Skeletal muscle tissue (tissue), 4 donors: ENCODE data around the gene NPIPA8. TPM values are rescaled to one million over a fixed set of nuclear protein-coding genes. Genes with fewer than 3 reads are reported as not detected.
"Not testable (repeated sequence)": the region's sequence is repeated elsewhere in the genome, so short reads cannot be mapped to it uniquely, and the experiment has no call there.

ENCODE experiments used
- H3K27ac ChIP-seq: one replicate; pipeline ENCODE4 v1.7.0; 2013; ENCODE audit warnings: mild to moderate bottlenecking, low read depth, low read length, inconsistent platforms
- H3K27me3 ChIP-seq, 3 donors: one replicate each; pipeline ENCODE4 v1.7.0; 2013; ENCODE audit warnings: low read length in 3 of 3; ENCODE audit not compliant: control insufficient read depth in 3 of 3, insufficient read depth in 3 of 3
- H3K36me3 ChIP-seq, 3 donors: one replicate each; pipeline ENCODE4 v1.7.0; 2013; ENCODE audit warnings: low read length in 3 of 3; ENCODE audit not compliant: control insufficient read depth in 3 of 3, insufficient read depth in 3 of 3
- H3K4me1 ChIP-seq, 3 donors: one replicate each; pipeline ENCODE4 v1.7.0; 2013; ENCODE audit warnings: low read length in 3 of 3, mild to moderate bottlenecking in 3 of 3; ENCODE audit not compliant: control insufficient read depth in 3 of 3, insufficient read depth in 3 of 3
- H3K4me3 ChIP-seq, 3 donors: one replicate each; pipeline ENCODE4 v1.7.0; 2013; ENCODE audit warnings: low read length in 3 of 3
- H3K9ac ChIP-seq, 3 donors: one replicate each; pipeline ENCODE4 v1.7.0; 2013; ENCODE audit warnings: low read length in 3 of 3, mild to moderate bottlenecking in 3 of 3, moderate library complexity in 2 of 3, low read depth in 1 of 3
- H3K9me3 ChIP-seq, 3 donors: one replicate each; pipeline ENCODE4 v1.7.0; 2013; ENCODE audit warnings: low read length in 3 of 3; ENCODE audit not compliant: control insufficient read depth in 3 of 3
- total RNA-seq: library from RNA; depleted of rRNA; stranded (reverse); fragments of >200 nt; gene quantifications from one replicate; pipeline ENCODE4 v1.2.3, GENCODE V29; 2014
- donor health status: Osteomylitis.

NPIPA8 gene
- 1.0 TPM for total RNA-seq

- not testable (repeated sequence) for H3K27me3 ChIP-seq, H3K36me3 ChIP-seq, H3K27ac ChIP-seq, H3K4me1 ChIP-seq, H3K4me3 ChIP-seq, H3K9me3 ChIP-seq, H3K9ac ChIP-seq
These were observed at the start of gene NPIPA8 for GRCh38 chr16:18336636-18337035. TSS of gene NPIPA8 (minus strand) at chr16:18336736. CDS start at chr16:18332662, 4,074 bp downstream.

- not testable (repeated sequence) for H3K27me3 ChIP-seq, H3K27ac ChIP-seq, H3K9ac ChIP-seq, H3K36me3 ChIP-seq, H3K9me3 ChIP-seq, H3K4me3 ChIP-seq, H3K4me1 ChIP-seq
These were observed 48.7 kb upstream of the NPIPA8 start for GRCh38 chr16:18385285-18385684.

- H3K27ac ChIP-seq, H3K4me3 ChIP-seq, H3K9me3 ChIP-seq: not testable (repeated sequence)
These were observed 48.3 kb upstream of the NPIPA8 start for GRCh38 chr16:18384869-18385268.

GRCh38 chr16:18384098-18384636 is 47.6 kb upstream of the NPIPA8 start:
- H3K9ac ChIP-seq, H3K4me3 ChIP-seq, H3K27ac ChIP-seq, H3K36me3 ChIP-seq, H3K27me3 ChIP-seq, H3K4me1 ChIP-seq, H3K9me3 ChIP-seq: not testable (repeated sequence)

More at GRCh38 chr16:18384869-18385268, 48.3 kb upstream of the NPIPA8 start:
- not testable (repeated sequence) for H3K9ac ChIP-seq, H3K36me3 ChIP-seq, H3K27me3 ChIP-seq, H3K4me1 ChIP-seq

GRCh38 chr16:18382696-18383095 is 46.2 kb upstream of the NPIPA8 start:
- not testable (repeated sequence) for H3K4me1 ChIP-seq, H3K27me3 ChIP-seq, H3K9ac ChIP-seq, H3K9me3 ChIP-seq, H3K4me3 ChIP-seq, H3K36me3 ChIP-seq, H3K27ac ChIP-seq

- not testable (repeated sequence) for H3K4me3 ChIP-seq
These were observed 11.2 kb upstream of the NPIPA8 start for GRCh38 chr16:18347742-18348141.

GRCh38 chr16:18346993-18347392 is 10.5 kb upstream of the NPIPA8 start:
- H3K27ac ChIP-seq, H3K9me3 ChIP-seq, H3K4me3 ChIP-seq, H3K27me3 ChIP-seq, H3K9ac ChIP-seq, H3K4me1 ChIP-seq, H3K36me3 ChIP-seq: not testable (repeated sequence)

More at GRCh38 chr16:18347742-18348141, 11.2 kb upstream of the NPIPA8 start:
- H3K27me3 ChIP-seq, H3K4me1 ChIP-seq, H3K27ac ChIP-seq, H3K9me3 ChIP-seq, H3K9ac ChIP-seq, H3K36me3 ChIP-seq: not testable (repeated sequence)

- not testable (repeated sequence) for H3K9ac ChIP-seq, H3K27ac ChIP-seq, H3K27me3 ChIP-seq, H3K9me3 ChIP-seq, H3K4me1 ChIP-seq, H3K36me3 ChIP-seq, H3K4me3 ChIP-seq
These were observed 8.1 kb upstream of the NPIPA8 start for GRCh38 chr16:18344634-18345033.

GRCh38 chr16:18341986-18342385 is 5.5 kb upstream of the NPIPA8 start:
- not testable (repeated sequence) for H3K36me3 ChIP-seq, H3K4me1 ChIP-seq, H3K9me3 ChIP-seq, H3K27ac ChIP-seq, H3K9ac ChIP-seq, H3K4me3 ChIP-seq, H3K27me3 ChIP-seq

- H3K4me3 ChIP-seq, H3K27me3 ChIP-seq, H3K27ac ChIP-seq, H3K36me3 ChIP-seq, H3K9ac ChIP-seq, H3K4me1 ChIP-seq, H3K9me3 ChIP-seq: not testable (repeated sequence)
These were observed 5.0 kb upstream of the NPIPA8 start for GRCh38 chr16:18341417-18341960.

GRCh38 chr16:18339210-18339609 is 2.7 kb upstream of the NPIPA8 start:
- H3K27ac ChIP-seq, H3K9me3 ChIP-seq, H3K4me3 ChIP-seq, H3K27me3 ChIP-seq, H3K36me3 ChIP-seq, H3K9ac ChIP-seq, H3K4me1 ChIP-seq: not testable (repeated sequence)
